HG03575 (cell line): Measurements from ENCODE around the gene MED15.
"Not testable (repeated sequence)": the region's sequence is repeated elsewhere in the genome, so short reads cannot be mapped to it uniquely, and the experiment has no call there.

Experiments
- ATAC-seq: cut with Tn5 transposase; IDR thresholded peaks from one replicate; pipeline ENCODE4 v1.9.1; 2021; ENCODE audit not compliant: unreplicated experiment, insufficient number of reproducible peaks, low FRiP score; ENCODE audit errors: extremely low read depth

The MED15 gene

GRCh38 chr22:20525048-20525447 is 17.6 kb downstream of the MED15 start:
- ATAC-seq, result no peak

GRCh38 chr22:20526305-20526627 is 18.9 kb downstream of the MED15 start:
- ATAC-seq, result no peak

- no peak for ATAC-seq
Observed at GRCh38 chr22:20526628-20527355, 19.4 kb downstream of the MED15 start.

GRCh38 chr22:20528405-20528978 is 21.1 kb downstream of the MED15 start:
- ATAC-seq, result no peak

- no peak for ATAC-seq
Observed at GRCh38 chr22:20530368-20531153, 23.2 kb downstream of the MED15 start.

- no peak for ATAC-seq
Observed at GRCh38 chr22:20531154-20531403, 23.7 kb downstream of the MED15 start.

GRCh38 chr22:20531404-20532201 is 24.2 kb downstream of the MED15 start:
- no peak for ATAC-seq

- no peak for ATAC-seq
Observed at GRCh38 chr22:20532256-20532993, 25.0 kb downstream of the MED15 start.

- no peak for ATAC-seq
Observed at GRCh38 chr22:20533095-20533878, 25.9 kb downstream of the MED15 start.

- no peak for ATAC-seq
Observed at GRCh38 chr22:20533879-20534265, 26.5 kb downstream of the MED15 start.

- no peak for ATAC-seq
Observed at GRCh38 chr22:20536590-20537324, 29.3 kb downstream of the MED15 start.

GRCh38 chr22:20537325-20537756 is 29.9 kb downstream of the MED15 start:
- ATAC-seq, result no peak

- no peak for ATAC-seq
Observed at GRCh38 chr22:20537983-20538382, 30.6 kb downstream of the MED15 start.

GRCh38 chr22:20538875-20539274 is 31.5 kb downstream of the MED15 start:
- ATAC-seq, result not testable (repeated sequence)

- ATAC-seq, result no peak
Observed at GRCh38 chr22:20542055-20542454, 34.6 kb downstream of the MED15 start.

GRCh38 chr22:20542736-20543135 is 35.3 kb downstream of the MED15 start:
- ATAC-seq, result no peak

- ATAC-seq, result not testable (repeated sequence)
Observed at GRCh38 chr22:20545318-20545634, 37.9 kb downstream of the MED15 start.
